ENCODE results near the gene BCL6B.

BCL6B gene

DNA sequence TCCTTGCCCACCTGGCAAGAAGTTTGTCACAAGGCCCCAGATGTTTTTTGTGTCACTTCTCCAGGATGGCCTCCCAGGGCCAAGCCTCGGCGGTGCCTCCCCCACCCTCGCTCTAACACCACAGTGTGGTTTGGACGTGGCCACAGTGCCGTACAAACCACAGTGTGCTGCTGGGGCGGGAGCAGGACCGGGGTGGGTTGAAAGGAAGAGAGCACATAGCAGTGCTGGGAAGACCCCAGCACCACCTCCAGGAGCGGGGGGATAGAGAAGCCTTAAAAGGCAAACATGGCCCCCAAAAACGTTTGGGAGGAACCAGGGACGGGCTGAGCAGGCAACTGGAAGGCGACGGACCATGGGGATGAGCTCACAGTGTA is 5.0 kb upstream of the BCL6B start:
- no peaks in the 10 kb centered on the region for H4K20me1 ChIP-seq
- no peak for TF ChIP-seq Cebpa-rat (IDR thresholded peaks at IDR 0.05)
- no peak overlapping the region for H3K4me3 ChIP-seq
- H3K9me3 ChIP-seq, result no peaks in the 10 kb centered on the region
- peaks cover 80% of the 10 kb centered on the region for H3K4me1 ChIP-seq
- H3K9ac ChIP-seq, result peak overlapping the region; percentile 15; the same call in 1 of the 2 replicates
- H3K36me3 ChIP-seq, result 0 out of 2 replicates have a peak, but pooled peaks cover 8% of the 10 kb centered on the region
- peaks cover 17% of the 10 kb centered on the region for H3K27me3 ChIP-seq
- H3K4me2 ChIP-seq, result peak overlapping the region; percentile 92
- H3K27ac ChIP-seq, result peak overlapping the region; percentile 65

DNA sequence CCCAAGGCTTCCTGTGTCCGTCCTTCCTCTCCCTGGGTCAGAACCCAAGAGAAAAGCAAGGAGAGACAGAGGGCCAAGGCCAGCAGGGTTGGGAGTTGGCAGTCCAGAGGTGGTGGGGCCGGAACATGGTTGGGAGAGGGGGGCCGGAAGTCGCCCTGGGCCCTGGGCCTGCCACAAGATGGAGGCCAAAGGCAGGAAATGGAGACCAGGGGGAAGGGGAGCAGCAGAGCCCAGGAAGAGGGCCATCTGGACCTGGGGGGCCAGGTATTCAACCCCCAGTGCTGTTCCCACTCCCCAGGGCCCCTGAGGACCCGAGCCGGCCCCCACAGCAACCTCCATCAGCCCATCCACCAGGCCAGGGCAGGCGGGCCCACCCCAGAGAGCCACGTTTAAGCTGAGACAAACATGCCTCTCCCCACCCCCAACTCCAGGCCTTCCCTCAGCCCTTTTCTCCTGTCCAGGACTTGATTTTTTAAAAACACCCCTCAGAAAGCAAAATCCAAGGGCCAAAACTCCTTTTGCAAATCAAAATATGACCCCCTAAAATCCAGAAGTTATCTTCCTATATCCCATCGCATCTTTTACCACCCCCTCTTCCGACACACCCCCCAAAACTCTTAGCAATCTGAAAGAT is 4.4 kb upstream of the BCL6B start:
- peak overlapping the region; percentile 92 for H3K4me2 ChIP-seq
- H3K4me3 ChIP-seq, result no peak overlapping the region
- no peaks in the 10 kb centered on the region for H3K9me3 ChIP-seq
- peaks cover 24% of the 10 kb centered on the region for H3K27me3 ChIP-seq
- H3K4me1 ChIP-seq, result peaks cover 84% of the 10 kb centered on the region
- peak overlapping the region; percentile 15; the same call in 1 of the 2 replicates for H3K9ac ChIP-seq
- 0 out of 2 replicates have a peak, but pooled peaks cover 8% of the 10 kb centered on the region for H3K36me3 ChIP-seq
- no peaks in the 10 kb centered on the region for H4K20me1 ChIP-seq
- TF ChIP-seq Cebpa-rat (IDR thresholded peaks at IDR 0.05), result no peak
- peak overlapping the region; percentile 65 for H3K27ac ChIP-seq

GRCh38 chr17:7019367-7019766 is 3.5 kb upstream of the BCL6B start:
- H3K4me2 ChIP-seq, result peak overlapping the region; percentile 49; the same call in 1 of the 2 replicates
- H3K4me1 ChIP-seq, result peaks cover 83% of the 10 kb centered on the region
- H4K20me1 ChIP-seq, result no peaks in the 10 kb centered on the region
- H3K4me3 ChIP-seq, result no peak overlapping the region
- H3K27ac ChIP-seq, result peak overlapping the region; percentile 35; the same call in 1 of the 2 replicates
- H3K9ac ChIP-seq, result no peak overlapping the region
- TF ChIP-seq Cebpa-rat (IDR thresholded peaks at IDR 0.05), result no peak
- H3K27me3 ChIP-seq, result peaks cover 32% of the 10 kb centered on the region
- H3K36me3 ChIP-seq, result 0 out of 2 replicates have a peak, but pooled peaks cover 8% of the 10 kb centered on the region
- no peaks in the 10 kb centered on the region for H3K9me3 ChIP-seq

GRCh38 chr17:7019839-7020519 is 2.9 kb upstream of the BCL6B start:
- no peaks in the 10 kb centered on the region for H3K9me3 ChIP-seq
- no peaks in the 10 kb centered on the region for H4K20me1 ChIP-seq
- peaks cover 32% of the 10 kb centered on the region for H3K27me3 ChIP-seq
- peaks cover 89% of the 10 kb centered on the region for H3K4me1 ChIP-seq
- H3K27ac ChIP-seq, result peak overlapping the region; percentile 35; the same call in 1 of the 2 replicates
- no peak overlapping the region for H3K9ac ChIP-seq
- peak overlapping the region; percentile 49 for H3K4me2 ChIP-seq
- no peak for TF ChIP-seq Cebpa-rat (IDR thresholded peaks at IDR 0.05)
- H3K36me3 ChIP-seq, result 0 out of 2 replicates have a peak, but pooled peaks cover 8% of the 10 kb centered on the region
- no peak overlapping the region for H3K4me3 ChIP-seq

DNA sequence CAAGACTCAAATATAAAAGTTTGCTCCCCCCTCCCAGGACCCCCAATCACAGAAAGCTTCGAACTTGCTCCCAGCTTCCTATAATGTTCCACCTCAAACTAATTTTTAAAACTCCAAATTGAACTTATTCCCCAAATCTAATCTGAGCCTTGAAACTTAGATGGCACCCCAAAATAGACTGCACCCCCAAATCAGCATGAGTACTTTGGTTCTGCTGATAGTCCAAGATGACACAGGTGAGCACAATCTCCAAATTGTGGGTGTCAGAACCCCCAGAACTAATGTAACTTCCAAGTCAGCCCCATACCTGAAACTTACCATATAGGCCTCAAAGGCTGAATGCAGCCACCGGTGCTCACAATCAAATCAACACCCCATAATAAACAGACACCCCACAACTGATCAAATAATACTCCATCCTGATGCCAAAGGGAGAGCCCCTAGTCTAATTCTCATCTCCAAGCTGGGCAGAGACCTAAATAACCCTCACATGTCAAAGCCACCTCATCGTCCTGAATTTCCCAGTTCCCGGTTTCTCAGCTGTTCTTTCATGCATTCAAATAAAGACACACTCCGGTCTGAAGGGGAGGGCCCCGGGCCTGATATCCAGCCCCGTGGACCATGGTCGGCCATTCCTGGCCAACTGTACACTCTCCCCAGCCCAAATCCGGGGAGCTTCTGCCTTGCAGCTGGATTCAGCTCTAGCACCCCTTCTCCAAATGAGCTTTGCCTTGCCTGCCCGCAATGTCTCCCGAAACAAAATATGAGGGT is 1.8 kb upstream of the BCL6B start:
- Histone ChIP-seq H3K4me3 (no peak overlapping the region), H3K9ac (peak overlapping the region; percentile 72; the same call in 1 of the 2 replicates), H3K4me2 (peak overlapping the region; percentile 81)

GRCh38 chr17:7021993-7022778 is 664 bp upstream of the BCL6B start:
- TF ChIP-seq Cebpa-rat (IDR thresholded peaks at IDR 0.05), result no peak

More for the DNA sequence above, 1.8 kb upstream of the BCL6B start:
- Histone ChIP-seq H3K27ac (peak overlapping the region; percentile 77; the same call in 1 of the 2 replicates), H4K20me1 (no peaks in the 10 kb centered on the region), H3K27me3 (peaks cover 32% of the 10 kb centered on the region), H3K4me1 (peaks cover 79% of the 10 kb centered on the region), H3K9me3 (no peaks in the 10 kb centered on the region), H3K36me3 (0 out of 2 replicates have a peak, but pooled peaks cover 8% of the 10 kb centered on the region)
- no peak for TF ChIP-seq Cebpa-rat (IDR thresholded peaks at IDR 0.05)

GRCh38 chr17:7023576-7024401 is 939 bp downstream of the BCL6B start:
- Histone ChIP-seq H3K4me3 (peak overlapping the region; percentile 61), H3K27me3 (peaks cover 32% of the 10 kb centered on the region), H3K27ac (peak overlapping the region; percentile 77), H3K9me3 (no peaks in the 10 kb centered on the region), H3K9ac (peak overlapping the region; percentile 20; the same call in 1 of the 2 replicates), H3K36me3 (0 out of 2 replicates have a peak, but pooled peaks cover 4% of the 10 kb centered on the region), H3K4me2 (peak overlapping the region; percentile 81), H4K20me1 (no peaks in the 10 kb centered on the region), H3K4me1 (peaks cover 63% of the 10 kb centered on the region)
- TF ChIP-seq Cebpa-rat (IDR thresholded peaks at IDR 0.05), result no peak

More at GRCh38 chr17:7021993-7022778, 664 bp upstream of the BCL6B start:
- no peaks in the 10 kb centered on the region for H4K20me1 ChIP-seq
- 0 out of 2 replicates have a peak, but pooled peaks cover under 1% of the 10 kb centered on the region for H3K36me3 ChIP-seq
- peak overlapping the region; percentile 81 for H3K4me2 ChIP-seq
- H3K4me3 ChIP-seq, result peak overlapping the region; percentile 61
- H3K27ac ChIP-seq, result peak overlapping the region; percentile 77
- H3K9ac ChIP-seq, result peak overlapping the region; percentile 72
- H3K27me3 ChIP-seq, result peaks cover 32% of the 10 kb centered on the region
- peaks cover 73% of the 10 kb centered on the region for H3K4me1 ChIP-seq
- H3K9me3 ChIP-seq, result no peaks in the 10 kb centered on the region

DNA sequence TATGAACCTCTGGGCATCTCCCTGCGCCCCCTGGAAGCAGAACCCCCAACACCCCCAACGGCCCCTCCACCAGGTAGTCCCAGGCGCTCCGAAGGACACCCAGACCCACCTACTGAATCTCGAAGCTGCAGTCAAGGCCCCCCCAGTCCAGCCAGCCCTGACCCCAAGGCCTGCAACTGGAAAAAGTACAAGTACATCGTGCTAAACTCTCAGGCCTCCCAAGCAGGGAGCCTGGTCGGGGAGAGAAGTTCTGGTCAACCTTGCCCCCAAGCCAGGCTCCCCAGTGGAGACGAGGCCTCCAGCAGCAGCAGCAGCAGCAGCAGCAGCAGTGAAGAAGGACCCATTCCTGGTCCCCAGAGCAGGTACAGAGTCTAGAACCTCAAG is 1.5 kb downstream of the BCL6B start:
- peaks cover 32% of the 10 kb centered on the region for H3K27me3 ChIP-seq
- H3K36me3 ChIP-seq, result 0 out of 2 replicates have a peak, but pooled peaks cover 4% of the 10 kb centered on the region
- no peak overlapping the region for H3K4me3 ChIP-seq
- no peaks in the 10 kb centered on the region for H4K20me1 ChIP-seq
- no peak overlapping the region for H3K9ac ChIP-seq
- no peak overlapping the region for H3K27ac ChIP-seq
- H3K4me1 ChIP-seq, result peaks cover 66% of the 10 kb centered on the region
- H3K4me2 ChIP-seq, result peak overlapping the region; percentile 33; the same call in 1 of the 2 replicates
- H3K9me3 ChIP-seq, result no peaks in the 10 kb centered on the region
- TF ChIP-seq Cebpa-rat (IDR thresholded peaks at IDR 0.05), result no peak

All from BLaER1 (cell line).